T-helper 17 cell (primary cell): ENCODE results near the gene DOCK9. TPM values are rescaled to one million over a fixed set of nuclear protein-coding genes. Genes with fewer than 3 reads are reported as not detected.
A peak's percentile ranks its signal among the peaks of the same experiment; 100 is the strongest.

Source experiments
- ATAC-seq: fragments of 150-1000 bp; cut with Tn5 transposase; 2 replicates; pipeline ENCODE4 v1.10.0; 2021; ENCODE audit warnings: mild to moderate bottlenecking, moderate library complexity
- DNase-seq, 3 donors: peaks; one replicate each; pipeline versions ENCODE4 v3.0.0 to v3.0.0-alpha.2; 2020 to 2021
- H3K9me3 ChIP-seq: one replicate; pipeline ENCODE4 v1.7.0; 2013; ENCODE audit warnings: low read length, mild to moderate bottlenecking; ENCODE audit not compliant: control insufficient read depth, poor library complexity, severe bottlenecking
- H3K27ac Mint-ChIP-seq: one replicate; pipeline ENCODE4 v1.8.0; 2022; ENCODE audit warnings: mild to moderate bottlenecking, moderate library complexity, mixed read lengths
- H3K27me3 Mint-ChIP-seq: one replicate; pipeline ENCODE4 v1.8.0; 2022; ENCODE audit warnings: mixed read lengths
- H3K36me3 Mint-ChIP-seq: one replicate; pipeline ENCODE4 v1.8.0; 2022; ENCODE audit warnings: low read depth, mixed read lengths
- H3K4me1 Mint-ChIP-seq: one replicate; pipeline ENCODE4 v1.8.0; 2022; ENCODE audit warnings: mild to moderate bottlenecking, mixed read lengths
- H3K4me3 Mint-ChIP-seq: one replicate; pipeline ENCODE4 v1.8.0; 2022; ENCODE audit warnings: mild to moderate bottlenecking, moderate library complexity, mixed read lengths
- total RNA-seq, 4 donors: library from RNA in 2 of 4; stranded (reverse) in 2 of 4; gene quantifications; one replicate each; pipeline ENCODE4 v1.2.3 and lab custom pipeline; 2022 to 2026

DOCK9 gene
- total RNA-seq, 2 donors from 2014 or later = 95.2 to 119 TPM

DNA sequence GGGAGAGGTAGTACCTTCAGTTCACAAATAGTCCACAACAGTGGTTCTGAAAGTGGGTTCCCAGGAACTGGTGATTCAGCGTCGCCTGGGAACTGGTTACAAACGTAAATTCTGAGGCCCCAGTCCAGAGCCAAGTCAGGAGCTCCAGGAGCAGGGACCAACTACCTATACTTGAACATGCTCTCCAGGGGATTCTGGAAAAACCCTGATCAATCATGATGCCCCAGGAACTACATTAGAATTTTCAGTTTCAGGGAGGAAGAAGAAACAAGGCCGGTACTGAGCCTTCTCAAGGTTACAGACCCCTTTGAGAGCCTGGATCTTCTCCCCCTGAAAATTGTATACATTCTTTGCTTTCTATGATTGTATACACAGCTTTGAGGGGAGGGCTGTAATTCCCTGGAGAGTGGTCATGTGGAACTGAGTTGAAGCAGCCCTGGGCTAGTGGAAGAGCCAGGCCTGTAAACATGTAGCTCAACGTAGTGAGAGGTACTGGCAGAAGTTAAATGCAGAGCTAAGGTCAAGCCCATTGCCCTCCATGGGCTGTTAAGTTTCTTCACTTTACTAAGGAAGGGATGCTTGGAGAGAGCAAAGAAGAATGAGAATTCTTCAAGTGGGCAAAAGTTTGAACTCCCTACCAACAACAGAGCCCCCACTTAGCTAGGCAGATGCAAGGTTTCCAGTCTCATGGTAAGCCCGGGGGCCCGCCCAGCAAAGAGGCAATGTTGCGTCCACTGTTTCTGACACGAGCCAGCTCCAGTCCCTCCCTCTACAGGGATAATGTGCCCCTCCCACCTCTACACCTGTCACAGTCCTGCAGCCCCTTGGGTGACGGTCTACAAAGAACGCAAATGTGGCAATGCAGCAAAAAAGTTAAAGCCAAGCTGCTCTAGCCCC, 17.0 kb downstream of the DOCK9 start:
- DNase-seq (no peak), ATAC-seq (no peak)
- H3K9me3 ChIP-seq = no peaks in the 10 kb centered on the region
- Mint-ChIP-seq H3K4me1 (peaks cover 20% of the 10 kb centered on the region), H3K4me3 (no peak overlapping the region), H3K27me3 (no peaks in the 10 kb centered on the region), H3K27ac (peak overlapping the region; percentile 27), H3K36me3 (peaks cover 2% of the 10 kb centered on the region)

GRCh38 chr13:98959786-98960605, 17.9 kb downstream of the DOCK9 start:
- ATAC-seq (no peak), DNase-seq (no peak)
- H3K4me1 Mint-ChIP-seq = peaks cover 20% of the 10 kb centered on the region
- H3K27ac Mint-ChIP-seq = peak overlapping the region; percentile 27
- H3K4me3 Mint-ChIP-seq = no peak overlapping the region
- peaks cover 2% of the 10 kb centered on the region for H3K36me3 Mint-ChIP-seq
- H3K27me3 Mint-ChIP-seq = no peaks in the 10 kb centered on the region
- no peaks in the 10 kb centered on the region for H3K9me3 ChIP-seq

- H3K36me3 Mint-ChIP-seq = peaks cover 4% of the 10 kb centered on the region
- no peak overlapping the region for H3K4me3 Mint-ChIP-seq
- peaks cover 22% of the 10 kb centered on the region for H3K4me1 Mint-ChIP-seq
- ATAC-seq (no peak), DNase-seq (no peak)
- peak overlapping the region; percentile 48 for H3K27ac Mint-ChIP-seq
- H3K9me3 ChIP-seq = no peaks in the 10 kb centered on the region
- no peaks in the 10 kb centered on the region for H3K27me3 Mint-ChIP-seq
Observed at GRCh38 chr13:98959291-98959690, 18.6 kb downstream of the DOCK9 start.

DNA sequence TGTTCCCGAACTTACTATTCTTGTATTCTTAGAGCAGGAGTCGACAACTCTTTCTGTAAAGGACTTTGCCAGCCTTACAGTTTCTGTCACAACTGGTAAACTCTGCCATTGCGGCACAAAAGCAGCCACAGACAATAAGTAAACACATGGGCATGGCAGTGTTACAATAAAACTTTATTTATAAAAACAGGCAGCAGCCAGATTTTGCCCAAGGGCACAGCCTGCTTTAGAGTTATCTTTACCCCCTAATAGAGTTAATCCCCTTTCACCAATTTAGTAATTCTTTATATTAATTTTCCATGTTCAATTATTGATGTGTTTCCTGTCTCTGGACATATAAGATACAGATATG, 19.4 kb downstream of the DOCK9 start:
- Mint-ChIP-seq H3K36me3 (peaks cover 4% of the 10 kb centered on the region), H3K27ac (no peak overlapping the region), H3K4me1 (peaks cover 22% of the 10 kb centered on the region), H3K4me3 (no peak overlapping the region), H3K27me3 (no peaks in the 10 kb centered on the region)
- no peaks in the 10 kb centered on the region for H3K9me3 ChIP-seq
- DNase-seq (no peak), ATAC-seq (no peak)

DNA sequence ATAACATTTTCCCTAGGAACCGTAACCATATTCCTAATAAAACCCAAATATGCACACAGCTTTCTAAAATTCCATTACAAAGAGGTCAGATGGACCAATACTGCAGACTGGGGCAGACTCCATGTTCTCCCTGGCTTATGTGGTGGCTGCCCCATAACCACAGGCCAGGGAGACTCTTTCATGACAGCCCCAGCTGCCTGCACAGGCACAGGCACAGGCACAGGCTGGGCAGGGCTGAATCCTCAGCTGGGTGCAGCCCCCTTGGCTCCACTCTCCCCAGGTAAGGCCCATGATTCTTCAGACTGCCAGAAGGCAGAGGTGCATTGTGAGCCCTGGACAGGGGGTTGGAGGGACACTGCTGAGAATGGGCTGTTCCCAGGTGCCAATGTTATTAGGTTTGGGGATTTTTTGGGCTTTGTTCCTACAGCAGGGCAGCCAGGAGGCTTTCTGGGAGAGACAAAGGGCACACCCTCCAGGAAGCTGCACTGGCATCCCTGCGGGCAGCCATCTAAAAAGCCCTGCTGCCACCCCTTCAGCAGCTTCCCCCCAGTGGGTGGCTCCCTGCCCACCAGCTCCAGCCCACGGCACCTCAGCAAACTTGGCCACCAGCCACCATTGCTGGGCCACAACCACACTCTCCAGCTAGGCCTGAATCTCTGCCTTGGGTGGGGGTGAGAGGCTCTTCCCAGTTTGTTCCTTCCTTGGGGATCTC, 20.0 kb downstream of the DOCK9 start:
- H3K4me3 Mint-ChIP-seq = no peak overlapping the region
- peaks cover 22% of the 10 kb centered on the region for H3K4me1 Mint-ChIP-seq
- no peak for DNase-seq
- no peak for ATAC-seq
- no peaks in the 10 kb centered on the region for H3K27me3 Mint-ChIP-seq
- no peaks in the 10 kb centered on the region for H3K9me3 ChIP-seq
- H3K27ac Mint-ChIP-seq = no peak overlapping the region
- peaks cover 4% of the 10 kb centered on the region for H3K36me3 Mint-ChIP-seq

- Mint-ChIP-seq H3K4me1 (peaks cover 18% of the 10 kb centered on the region), H3K27ac (no peak overlapping the region), H3K36me3 (peaks cover 4% of the 10 kb centered on the region), H3K4me3 (no peak overlapping the region), H3K27me3 (no peaks in the 10 kb centered on the region)
- no peak for ATAC-seq
- H3K9me3 ChIP-seq = no peaks in the 10 kb centered on the region
- DNase-seq = no peak
Observed at GRCh38 chr13:98955336-98955735, 22.5 kb downstream of the DOCK9 start.

DNA sequence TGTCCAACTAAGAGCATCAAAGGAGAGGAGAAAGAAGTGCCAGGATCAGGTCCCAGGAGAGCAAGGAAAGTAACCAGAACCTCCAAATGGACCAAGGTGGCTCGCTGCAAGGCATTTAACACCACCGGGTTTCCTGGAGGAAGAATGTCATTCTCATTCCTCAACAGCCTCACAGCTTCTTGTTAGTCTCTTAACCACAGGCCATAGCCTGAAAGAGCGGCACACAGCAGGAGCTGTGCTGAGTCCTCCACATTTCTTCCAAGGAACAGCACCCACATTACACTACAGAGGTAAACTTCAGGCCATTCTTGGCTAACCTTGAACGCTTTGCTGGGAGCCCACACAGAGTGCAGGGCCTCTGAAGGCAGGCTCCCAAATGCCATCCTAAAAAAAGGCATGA, 23.6 kb downstream of the DOCK9 start:
- peaks cover 15% of the 10 kb centered on the region for H3K4me1 Mint-ChIP-seq
- ATAC-seq (no peak), DNase-seq (no peak)
- no peaks in the 10 kb centered on the region for H3K9me3 ChIP-seq
- H3K27ac Mint-ChIP-seq = peak overlapping the region; percentile 41
- H3K36me3 Mint-ChIP-seq = peaks cover 4% of the 10 kb centered on the region
- H3K4me3 Mint-ChIP-seq = no peak overlapping the region
- no peaks in the 10 kb centered on the region for H3K27me3 Mint-ChIP-seq

- DNase-seq (no peak), ATAC-seq (no peak)
- H3K36me3 Mint-ChIP-seq = peaks cover 6% of the 10 kb centered on the region
- no peak overlapping the region for H3K27ac Mint-ChIP-seq
- H3K27me3 Mint-ChIP-seq = no peaks in the 10 kb centered on the region
- no peak overlapping the region for H3K4me3 Mint-ChIP-seq
- H3K9me3 ChIP-seq = no peaks in the 10 kb centered on the region
- H3K4me1 Mint-ChIP-seq = peaks cover 26% of the 10 kb centered on the region
Observed at GRCh38 chr13:98951266-98951665, 26.6 kb downstream of the DOCK9 start.

GRCh38 chr13:98950705-98951104, 27.2 kb downstream of the DOCK9 start:
- Mint-ChIP-seq H3K27me3 (no peaks in the 10 kb centered on the region), H3K4me3 (no peak overlapping the region), H3K4me1 (peaks cover 28% of the 10 kb centered on the region), H3K36me3 (peaks cover 6% of the 10 kb centered on the region), H3K27ac (no peak overlapping the region)
- DNase-seq (no peak), ATAC-seq (no peak)
- no peaks in the 10 kb centered on the region for H3K9me3 ChIP-seq

- DNase-seq = no peak
- H3K4me3 Mint-ChIP-seq = no peak overlapping the region
- ATAC-seq = no peak
- peak overlapping the region; percentile 66 for H3K27ac Mint-ChIP-seq
- H3K36me3 Mint-ChIP-seq = peaks cover 6% of the 10 kb centered on the region
- H3K9me3 ChIP-seq = no peaks in the 10 kb centered on the region
- no peaks in the 10 kb centered on the region for H3K27me3 Mint-ChIP-seq
- H3K4me1 Mint-ChIP-seq = peaks cover 34% of the 10 kb centered on the region
Observed at GRCh38 chr13:98947925-98948324, 29.9 kb downstream of the DOCK9 start.

GRCh38 chr13:98945863-98946605, 31.8 kb downstream of the DOCK9 start:
- ATAC-seq (no peak), DNase-seq (no peak)
- H3K27ac Mint-ChIP-seq = peak overlapping the region; percentile 66
- H3K9me3 ChIP-seq = no peaks in the 10 kb centered on the region
- H3K4me1 Mint-ChIP-seq = peaks cover 32% of the 10 kb centered on the region
- H3K36me3 Mint-ChIP-seq = peaks cover 4% of the 10 kb centered on the region
- no peaks in the 10 kb centered on the region for H3K27me3 Mint-ChIP-seq
- no peak overlapping the region for H3K4me3 Mint-ChIP-seq

DNA sequence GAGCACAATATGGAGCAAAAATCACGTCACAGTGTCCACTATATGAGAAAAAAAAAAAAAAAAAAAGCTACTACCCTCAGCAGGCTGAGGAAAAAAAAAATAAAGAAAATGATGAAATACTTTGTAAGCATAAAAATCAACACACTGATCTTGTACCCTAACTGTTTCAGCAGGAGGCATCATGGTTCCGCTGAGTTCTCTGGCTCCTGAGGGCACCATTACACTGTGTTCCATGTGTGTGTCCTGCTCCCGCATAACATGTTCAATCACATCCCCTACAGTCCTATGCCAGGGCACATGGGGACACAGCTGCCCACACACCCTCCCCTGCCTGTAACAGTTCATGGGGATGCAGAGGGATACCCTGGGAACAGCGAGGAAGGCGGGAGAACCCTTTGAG, 33.5 kb downstream of the DOCK9 start:
- no peaks in the 10 kb centered on the region for H3K9me3 ChIP-seq
- no peaks in the 10 kb centered on the region for H3K27me3 Mint-ChIP-seq
- no peak for ATAC-seq
- peaks cover 36% of the 10 kb centered on the region for H3K4me1 Mint-ChIP-seq
- H3K36me3 Mint-ChIP-seq = peaks cover 4% of the 10 kb centered on the region
- H3K27ac Mint-ChIP-seq = peak overlapping the region; percentile 56
- H3K4me3 Mint-ChIP-seq = no peak overlapping the region
- DNase-seq = no peak
